Measurements from ENCODE around the gene CASTOR2. TPM values are rescaled to one million over a fixed set of nuclear protein-coding genes. Genes with fewer than 3 reads are reported as not detected.

The CASTOR2 gene
- total and polyA plus RNA-seq, 12 donors = 0.47 to 48.4 (median 17.3) TPM

DNA sequence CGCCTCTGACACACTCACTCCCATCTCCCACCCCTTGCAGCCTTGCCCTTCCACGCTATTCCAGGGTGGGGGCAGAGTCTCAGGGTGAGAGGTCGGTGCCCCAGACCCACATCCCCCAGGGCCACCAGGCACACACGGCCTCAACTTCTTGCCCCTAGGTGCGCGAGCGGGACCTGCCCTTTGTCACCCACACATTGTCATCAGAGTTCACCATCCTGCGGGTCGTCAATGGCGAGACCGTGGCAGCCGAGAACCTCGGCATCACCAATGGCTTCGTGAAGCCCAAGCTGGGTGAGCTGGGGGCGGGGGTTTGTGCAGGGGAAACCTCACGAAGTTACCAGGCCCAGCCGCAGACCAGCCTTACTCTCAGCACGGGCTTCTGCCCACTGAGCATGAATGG lies 53.3 kb downstream of the CASTOR2 start:
- WGBS, 4 donors = 93 to 99% (median 97%) methylated on average over 8 to 18 of the region's 18 CpGs
- Histone ChIP-seq H3K4me3 (no peak overlapping the region), H3K4me1 (replicated peaks in 1 of 2) (no peaks in the 10 kb centered on the region), H3K27ac (no peak overlapping the region), H3K27me3 (no peaks in the 10 kb centered on the region), H3K9me3 (replicated peaks in 1 of 3) (no peaks in the 10 kb centered on the region), H3K36me3 (replicated peaks in 1 of 2) (peaks cover 0 to 22% of the 10 kb centered on the region in 2 donors)
- no peak for TF ChIP-seq POLR2A (IDR thresholded peaks at IDR 0.05)
- intact Hi-C loops (cut with DNase I) = no loop called here
- DNase-seq = no peak

DNA sequence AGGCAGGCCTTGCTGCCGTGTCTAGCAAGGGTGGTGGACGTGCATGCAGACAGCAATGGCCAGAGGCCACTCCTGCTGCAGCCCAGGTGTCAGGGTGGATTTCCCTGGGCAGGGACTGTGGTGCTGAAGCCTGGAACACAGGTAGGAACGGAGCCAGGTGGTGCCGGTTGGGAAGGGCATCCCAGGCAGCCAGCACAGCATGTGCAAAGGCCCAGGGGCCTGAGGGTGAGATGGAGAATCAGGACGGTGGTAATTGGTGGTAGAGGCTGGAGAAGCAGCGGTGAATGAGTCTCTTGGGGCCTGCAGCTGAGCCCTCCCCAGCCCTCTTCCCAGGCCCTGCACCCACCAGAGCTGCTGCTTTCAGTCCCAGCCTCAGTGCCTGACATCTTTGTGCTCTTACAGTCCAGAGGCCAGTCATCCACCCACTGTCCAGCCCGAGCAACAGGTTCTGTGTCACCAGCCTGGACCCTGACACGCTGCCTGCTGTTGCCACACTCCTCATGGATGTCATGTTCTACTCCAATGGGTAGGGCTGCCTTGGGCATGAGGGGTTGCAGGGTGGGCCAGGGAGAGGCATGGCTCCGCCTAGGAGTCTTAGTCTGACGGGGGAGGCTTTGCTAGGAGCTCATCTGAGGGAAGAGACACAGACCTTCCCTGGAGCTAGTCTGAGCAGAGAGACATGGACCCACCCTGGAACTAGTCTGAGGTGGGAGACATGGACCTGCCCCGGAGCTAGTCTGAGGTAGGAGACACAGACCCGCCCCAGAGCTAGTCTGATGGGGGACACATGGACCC lies 54.3 kb downstream of the CASTOR2 start:
- Histone ChIP-seq H3K4me3 (no peak overlapping the region), H3K36me3 (replicated peaks in 1 of 2) (peaks cover 0 to 22% of the 10 kb centered on the region in 2 donors), H3K27ac (no peak overlapping the region), H3K4me1 (replicated peaks in 1 of 2) (no peaks in the 10 kb centered on the region), H3K9me3 (replicated peaks in 1 of 3) (no peaks in the 10 kb centered on the region), H3K27me3 (no peaks in the 10 kb centered on the region)
- TF ChIP-seq, protein P1, sequence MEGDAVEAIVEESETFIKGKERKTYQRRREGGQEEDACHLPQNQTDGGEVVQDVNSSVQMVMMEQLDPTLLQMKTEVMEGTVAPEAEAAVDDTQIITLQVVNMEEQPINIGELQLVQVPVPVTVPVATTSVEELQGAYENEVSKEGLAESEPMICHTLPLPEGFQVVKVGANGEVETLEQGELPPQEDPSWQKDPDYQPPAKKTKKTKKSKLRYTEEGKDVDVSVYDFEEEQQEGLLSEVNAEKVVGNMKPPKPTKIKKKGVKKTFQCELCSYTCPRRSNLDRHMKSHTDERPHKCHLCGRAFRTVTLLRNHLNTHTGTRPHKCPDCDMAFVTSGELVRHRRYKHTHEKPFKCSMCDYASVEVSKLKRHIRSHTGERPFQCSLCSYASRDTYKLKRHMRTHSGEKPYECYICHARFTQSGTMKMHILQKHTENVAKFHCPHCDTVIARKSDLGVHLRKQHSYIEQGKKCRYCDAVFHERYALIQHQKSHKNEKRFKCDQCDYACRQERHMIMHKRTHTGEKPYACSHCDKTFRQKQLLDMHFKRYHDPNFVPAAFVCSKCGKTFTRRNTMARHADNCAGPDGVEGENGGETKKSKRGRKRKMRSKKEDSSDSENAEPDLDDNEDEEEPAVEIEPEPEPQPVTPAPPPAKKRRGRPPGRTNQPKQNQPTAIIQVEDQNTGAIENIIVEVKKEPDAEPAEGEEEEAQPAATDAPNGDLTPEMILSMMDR (IDR thresholded peaks at IDR 0.05) = no peak
- no peak for TF ChIP-seq POLR2A (IDR thresholded peaks at IDR 0.05)
- intact Hi-C loops (cut with DNase I) = no loop called here
- WGBS, 4 donors = 95 to 97% (median 96%) methylated on average over 8 to 12 of the region's 12 CpGs
- no peak for DNase-seq

DNA sequence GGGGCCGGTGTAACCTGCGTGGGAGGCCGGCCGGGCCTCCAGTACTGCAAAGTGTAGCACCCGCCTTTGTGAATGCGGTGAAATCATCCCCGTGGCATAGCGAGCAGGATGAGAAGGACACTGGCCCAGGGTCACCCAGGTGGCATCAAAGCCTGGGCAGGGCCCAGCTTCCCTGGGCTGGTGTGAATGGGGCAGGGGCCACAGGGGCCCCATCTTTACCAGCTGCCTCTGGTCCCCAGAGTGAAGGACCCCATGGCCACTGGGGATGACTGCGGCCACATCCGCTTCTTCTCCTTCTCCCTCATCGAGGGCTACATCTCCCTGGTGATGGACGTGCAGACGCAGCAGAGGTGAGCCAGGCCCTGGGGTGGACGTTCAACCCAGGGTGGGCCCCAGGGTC lies 55.3 kb downstream of the CASTOR2 start:
- Histone ChIP-seq H3K36me3 (replicated peaks in 1 of 2) (peaks cover 0 to 31% of the 10 kb centered on the region in 2 donors), H3K27ac (no peak overlapping the region), H3K4me1 (replicated peaks in 1 of 2) (no peaks in the 10 kb centered on the region), H3K27me3 (no peaks in the 10 kb centered on the region), H3K4me3 (no peak overlapping the region), H3K9me3 (replicated peaks in 1 of 3) (no peaks in the 10 kb centered on the region)
- intact Hi-C loops (cut with DNase I) = no loop called here
- TF ChIP-seq, protein P1 (IDR thresholded peaks at IDR 0.05) = no peak
- DNase-seq = no peak
- WGBS, 4 donors = 95 to 96% (median 96%) methylated on average over 11 to 14 of the region's 14 CpGs

DNA sequence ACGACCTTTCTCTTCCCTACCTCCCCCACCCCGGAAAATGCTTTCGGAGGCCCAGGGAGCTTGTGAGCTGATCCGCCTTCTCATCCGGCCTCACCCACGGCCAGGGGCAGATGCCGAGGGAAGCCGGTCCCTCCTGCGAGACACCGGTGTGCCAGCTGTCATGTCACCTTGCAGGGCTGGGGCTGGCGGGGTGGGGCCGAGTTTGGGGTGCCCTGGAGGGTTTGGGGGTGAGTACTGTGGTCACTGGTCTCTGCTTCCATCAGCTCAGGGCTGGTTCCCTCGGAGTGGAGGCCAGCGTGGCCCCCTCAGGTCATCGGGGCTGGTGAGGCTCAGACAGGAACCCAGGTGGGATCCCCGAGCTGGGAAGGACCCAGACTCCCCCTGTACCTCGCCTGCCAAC lies 60.4 kb downstream of the CASTOR2 start:
- Histone ChIP-seq H3K27ac (no peak overlapping the region), H3K4me3 (no peak overlapping the region), H3K36me3 (replicated peaks in 1 of 2) (peaks cover 0 to 23% of the 10 kb centered on the region in 2 donors), H3K9me3 (replicated peaks in 1 of 3) (no peaks in the 10 kb centered on the region), H3K27me3 (no peaks in the 10 kb centered on the region), H3K4me1 (replicated peaks in 1 of 2) (no peaks in the 10 kb centered on the region)
- intact Hi-C loops (cut with DNase I) = no loop called here
- TF ChIP-seq POLR2A (IDR thresholded peaks at IDR 0.05) = no peak
- TF ChIP-seq, protein P1 (IDR thresholded peaks at IDR 0.05) = no peak
- no peak for DNase-seq
- WGBS, 4 donors = 81 to 94% (median 90%) methylated on average over 5 to 17 of the region's 17 CpGs

DNA sequence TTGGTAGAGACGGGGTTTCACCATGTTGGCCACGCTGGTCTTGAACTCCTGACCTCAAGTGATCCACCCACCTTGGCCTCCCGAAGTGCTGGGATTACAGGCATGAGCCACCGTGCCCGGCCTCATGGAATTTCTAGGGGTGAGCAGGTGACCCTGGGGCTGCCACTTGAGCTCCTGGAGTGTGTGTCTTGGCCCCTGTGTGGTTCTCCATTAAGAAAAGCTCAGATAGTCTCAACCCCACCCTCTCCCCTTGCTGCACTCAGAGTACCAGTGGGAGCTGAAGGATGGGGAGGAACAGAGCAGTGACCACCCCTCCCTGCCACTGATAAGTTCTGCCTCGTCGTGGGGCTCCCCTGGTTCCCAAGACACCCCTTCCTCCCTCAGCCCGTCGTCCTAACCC lies 63.8 kb downstream of the CASTOR2 start:
- Histone ChIP-seq H3K9me3 (replicated peaks in 1 of 3) (no peaks in the 10 kb centered on the region), H3K27ac (no peak overlapping the region), H3K4me1 (replicated peaks in 1 of 2) (no peaks in the 10 kb centered on the region), H3K27me3 (no peaks in the 10 kb centered on the region), H3K4me3 (no peak overlapping the region), H3K36me3 (replicated peaks in 1 of 2) (peaks cover 0 to 16% of the 10 kb centered on the region in 2 donors)
- DNase-seq = no peak
- TF ChIP-seq, protein P1 (IDR thresholded peaks at IDR 0.05) = no peak
- TF ChIP-seq POLR2A (IDR thresholded peaks at IDR 0.05) = no peak
- whole genome bisulfite sequencing, 4 donors = 88 to 94% (median 91%) methylated on average over 7 to 9 of the region's 9 CpGs
- intact Hi-C loops (cut with DNase I) = no loop called here

Data from adrenal gland (tissue), 12 donors.